HepG2 (cell line): ENCODE data around the gene CPZ.
"Not testable (repeated sequence)": the region's sequence is repeated elsewhere in the genome, so short reads cannot be mapped to it uniquely, and the experiment has no call there.

Experiments used
- NBN ChIP-seq: fragments of 450-650 bp; conservative IDR thresholded peaks from 2 replicates; pipeline ENCODE4 v1.6.1; 2017
- REXO4 ChIP-seq: sonication (generic); formaldehyde crosslinking; IDR thresholded peaks from 2 replicates; pipeline ENCODE4 v1.8.0; 2022; ENCODE audit warnings: missing genetic modification reagents, mild to moderate bottlenecking, borderline replicate concordance
- ZNF225 ChIP-seq: sonication (generic); formaldehyde crosslinking; IDR thresholded peaks from 2 replicates; pipeline ENCODE4 v1.4.0; 2020; ENCODE audit warnings: mild to moderate bottlenecking, missing genetic modification reagents
- ZNF282 ChIP-seq: fragments of 450-650 bp; IDR thresholded peaks from 2 replicates; pipeline ENCODE4 v1.6.1; 2018; ENCODE audit not compliant: partially characterized antibody
- ZNF549 ChIP-seq: sonication (generic); formaldehyde crosslinking; IDR thresholded peaks from 2 replicates; pipeline ENCODE4 v1.5.0; 2020; ENCODE audit warnings: missing genetic modification reagents
- ZNF776 ChIP-seq: sonication (generic); formaldehyde crosslinking; IDR thresholded peaks from 2 replicates; pipeline ENCODE4 v1.4.0; 2020; ENCODE audit warnings: mild to moderate bottlenecking, missing genetic modification reagents

- not testable (repeated sequence) for TF ChIP-seq ZNF549 (CRISPR knock-in tag); ZNF225; NBN; ZNF282; REXO4 (CRISPR knock-in tag); ZNF776 (CRISPR knock-in tag)
Measured at GRCh38 chr4:8635897-8636554, 43.5 kb downstream of the CPZ start.
